ENCODE measurements around the gene MAPK8. TPM values are rescaled to one million over a fixed set of nuclear protein-coding genes. Genes with fewer than 3 reads are reported as not detected.

The MAPK8 gene
- total and polyA plus RNA-seq, 9 of the 15 experiments (the other 6 are each of a cell fraction or from before 2014, with no cell fraction given): 6.4 to 159 (median 71.0) TPM

DNA sequence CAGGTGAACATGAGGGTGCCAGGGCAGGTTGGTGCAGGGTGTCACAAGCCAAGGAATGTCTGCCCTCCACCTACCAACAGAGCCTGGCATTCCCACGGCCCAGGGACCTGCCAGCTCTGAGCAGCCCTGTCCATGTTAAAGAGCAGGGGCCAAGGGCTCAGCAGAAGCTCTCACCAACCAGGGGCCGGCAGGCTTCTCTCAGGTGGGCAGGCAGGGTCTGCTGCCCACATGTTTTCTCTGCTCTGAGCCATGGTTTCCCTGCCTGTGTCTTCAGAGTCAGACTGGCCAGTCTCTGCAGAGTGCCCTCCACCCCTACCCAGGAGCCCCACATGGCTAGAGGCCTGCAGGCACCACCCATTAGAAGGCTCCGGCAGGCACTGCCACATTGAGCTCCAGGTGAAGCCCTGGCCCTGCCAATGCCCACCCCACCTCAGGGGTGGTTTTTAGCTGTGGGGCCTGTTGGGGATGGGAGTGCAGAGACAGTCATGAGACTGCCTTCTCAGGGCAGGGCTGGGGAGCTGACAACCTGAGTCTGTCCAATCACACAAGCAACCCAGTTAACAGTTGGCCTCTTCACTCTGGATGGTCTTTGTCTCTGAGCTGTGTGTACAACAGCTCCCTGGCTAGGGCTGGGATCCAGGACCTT is 162.5 kb downstream of the MAPK8 start (continued):
- TF ChIP-seq, protein P1, sequence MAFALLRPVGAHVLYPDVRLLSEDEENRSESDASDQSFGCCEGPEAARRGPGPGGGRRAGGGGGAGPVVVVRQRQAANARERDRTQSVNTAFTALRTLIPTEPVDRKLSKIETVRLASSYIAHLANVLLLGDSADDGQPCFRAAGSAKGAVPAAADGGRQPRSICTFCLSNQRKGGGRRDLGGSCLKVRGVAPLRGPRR (CRISPR knock-in tag; IDR thresholded peaks at IDR 0.05): 0 out of 2 replicates have a peak, but pooled peaks have one; percentile 3
- TF ChIP-seq PHB (CRISPR knock-in tag; IDR thresholded peaks at IDR 0.05) (no peak), ZSCAN32 (CRISPR knock-in tag; IDR thresholded peaks at IDR 0.05) (0 out of 2 replicates have a peak, but pooled peaks have one; percentile 5), RUNX1 (IDR thresholded peaks at IDR 0.05; ENCODE audit: low read depth) (no peak), POLR2AphosphoS2 (IDR thresholded peaks at IDR 0.05; ENCODE audit: low read length) (no peak), NR4A1 (CRISPR knock-in tag; IDR thresholded peaks at IDR 0.05) (peak; percentile 13; the same call in 1 of the 2 replicates), NR4A1 (tag; IDR thresholded peaks at IDR 0.05) (peak; percentile 92), KDM2B (CRISPR knock-in tag; IDR thresholded peaks at IDR 0.05) (0 out of 2 replicates have a peak, but pooled peaks have one; percentile 36), TAF7 (tag; IDR thresholded peaks at IDR 0.05) (peak; percentile 12; the same call in 1 of the 2 replicates), ZNF589 (CRISPR knock-in tag; IDR thresholded peaks at IDR 0.05; ENCODE audit: low read depth) (0 out of 2 replicates have a peak, but pooled peaks have one; percentile 9), HIVEP1 (CRISPR knock-in tag; IDR thresholded peaks at IDR 0.05) (peak; percentile 44; the same call in 1 of the 2 replicates), TOE1 (IDR thresholded peaks at IDR 0.05; ENCODE audit: borderline replicate concordance) (no peak), TOE1 (CRISPR knock-in tag; IDR thresholded peaks at IDR 0.05; ENCODE audit: borderline replicate concordance, low read depth) (no peak), HDAC8 (tag; IDR thresholded peaks at IDR 0.05) (0 out of 2 replicates have a peak, but pooled peaks have one; percentile 21), ZNF76 (CRISPR knock-in tag; IDR thresholded peaks at IDR 0.05; ENCODE audit: borderline replicate concordance) (peak; percentile 72; the same call in 1 of the 2 replicates)
- TF ChIP-seq, protein P2, sequence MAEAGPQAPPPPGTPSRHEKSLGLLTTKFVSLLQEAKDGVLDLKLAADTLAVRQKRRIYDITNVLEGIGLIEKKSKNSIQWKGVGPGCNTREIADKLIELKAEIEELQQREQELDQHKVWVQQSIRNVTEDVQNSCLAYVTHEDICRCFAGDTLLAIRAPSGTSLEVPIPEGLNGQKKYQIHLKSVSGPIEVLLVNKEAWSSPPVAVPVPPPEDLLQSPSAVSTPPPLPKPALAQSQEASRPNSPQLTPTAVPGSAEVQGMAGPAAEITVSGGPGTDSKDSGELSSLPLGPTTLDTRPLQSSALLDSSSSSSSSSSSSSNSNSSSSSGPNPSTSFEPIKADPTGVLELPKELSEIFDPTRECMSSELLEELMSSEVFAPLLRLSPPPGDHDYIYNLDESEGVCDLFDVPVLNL (CRISPR knock-in tag; IDR thresholded peaks at IDR 0.05; ENCODE audit: low read depth): no peak
- TF ChIP-seq, protein P3, sequence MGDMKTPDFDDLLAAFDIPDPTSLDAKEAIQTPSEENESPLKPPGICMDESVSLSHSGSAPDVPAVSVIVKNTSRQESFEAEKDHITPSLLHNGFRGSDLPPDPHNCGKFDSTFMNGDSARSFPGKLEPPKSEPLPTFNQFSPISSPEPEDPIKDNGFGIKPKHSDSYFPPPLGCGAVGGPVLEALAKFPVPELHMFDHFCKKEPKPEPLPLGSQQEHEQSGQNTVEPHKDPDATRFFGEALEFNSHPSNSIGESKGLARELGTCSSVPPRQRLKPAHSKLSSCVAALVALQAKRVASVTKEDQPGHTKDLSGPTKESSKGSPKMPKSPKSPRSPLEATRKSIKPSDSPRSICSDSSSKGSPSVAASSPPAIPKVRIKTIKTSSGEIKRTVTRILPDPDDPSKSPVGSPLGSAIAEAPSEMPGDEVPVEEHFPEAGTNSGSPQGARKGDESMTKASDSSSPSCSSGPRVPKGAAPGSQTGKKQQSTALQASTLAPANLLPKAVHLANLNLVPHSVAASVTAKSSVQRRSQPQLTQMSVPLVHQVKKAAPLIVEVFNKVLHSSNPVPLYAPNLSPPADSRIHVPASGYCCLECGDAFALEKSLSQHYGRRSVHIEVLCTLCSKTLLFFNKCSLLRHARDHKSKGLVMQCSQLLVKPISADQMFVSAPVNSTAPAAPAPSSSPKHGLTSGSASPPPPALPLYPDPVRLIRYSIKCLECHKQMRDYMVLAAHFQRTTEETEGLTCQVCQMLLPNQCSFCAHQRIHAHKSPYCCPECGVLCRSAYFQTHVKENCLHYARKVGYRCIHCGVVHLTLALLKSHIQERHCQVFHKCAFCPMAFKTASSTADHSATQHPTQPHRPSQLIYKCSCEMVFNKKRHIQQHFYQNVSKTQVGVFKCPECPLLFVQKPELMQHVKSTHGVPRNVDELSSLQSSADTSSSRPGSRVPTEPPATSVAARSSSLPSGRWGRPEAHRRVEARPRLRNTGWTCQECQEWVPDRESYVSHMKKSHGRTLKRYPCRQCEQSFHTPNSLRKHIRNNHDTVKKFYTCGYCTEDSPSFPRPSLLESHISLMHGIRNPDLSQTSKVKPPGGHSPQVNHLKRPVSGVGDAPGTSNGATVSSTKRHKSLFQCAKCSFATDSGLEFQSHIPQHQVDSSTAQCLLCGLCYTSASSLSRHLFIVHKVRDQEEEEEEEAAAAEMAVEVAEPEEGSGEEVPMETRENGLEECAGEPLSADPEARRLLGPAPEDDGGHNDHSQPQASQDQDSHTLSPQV (IDR thresholded peaks at IDR 0.05): peak; percentile 90
- TF ChIP-seq, protein P4, sequence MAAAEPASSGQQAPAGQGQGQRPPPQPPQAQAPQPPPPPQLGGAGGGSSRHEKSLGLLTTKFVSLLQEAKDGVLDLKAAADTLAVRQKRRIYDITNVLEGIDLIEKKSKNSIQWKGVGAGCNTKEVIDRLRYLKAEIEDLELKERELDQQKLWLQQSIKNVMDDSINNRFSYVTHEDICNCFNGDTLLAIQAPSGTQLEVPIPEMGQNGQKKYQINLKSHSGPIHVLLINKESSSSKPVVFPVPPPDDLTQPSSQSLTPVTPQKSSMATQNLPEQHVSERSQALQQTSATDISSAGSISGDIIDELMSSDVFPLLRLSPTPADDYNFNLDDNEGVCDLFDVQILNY (CRISPR knock-in tag; IDR thresholded peaks at IDR 0.05): no peak

Measured in K562 (cell line).